Left ventricle myocardium superior (tissue), 1 donor: Measurements from ENCODE around the gene ADNP. TPM values are rescaled to one million over a fixed set of nuclear protein-coding genes. Genes with fewer than 3 reads are reported as not detected.
"Not testable (repeated sequence)": the region's sequence is repeated elsewhere in the genome, so short reads cannot be mapped to it uniquely, and the experiment has no call there.

Source experiments
- ATAC-seq: fragments of 200-7000 bp; cut with Tn5 transposase; one replicate; pipeline ENCODE4 v1.9.1; 2020; ENCODE audit warnings: mild to moderate bottlenecking, moderate library complexity
- DNase-seq: peaks from one replicate; pipeline ENCODE4 v3.0.0-alpha.2; 2020
- intact Hi-C: fragments of 100-400 bp; cut with micrococcal nuclease; formaldehyde crosslinking; loops from one replicate; pipeline ENCODE4 v1.11.0; 2022
- long read RNA-seq: library from polyadenylated mRNA; unstranded; transcript quantifications from one replicate; pipeline ENCODE4 v2.0.0, GENCODE V29; 2021
- total RNA-seq: library from RNA; stranded (reverse); fragmentation: NEBNext Ultra II Directional; extraction: Animal tissue kit (Norgen Biotek cat#: 25700); gene quantifications from one replicate; pipeline ENCODE4 v1.2.1, GENCODE V29; 2021
- donor health status: DM: no; HTN: yes; CAD: no; lungs with severe emphysema.

ADNP gene
- total RNA-seq: 34.2 TPM
- long read RNA-seq, full-length matches to known transcripts: 7 of 13 reads
- long read RNA-seq, partial matches to known transcripts: 1 of 13 reads
- long read RNA-seq, other reads (novel, unspliced or antisense): 5 of 13 reads

DNA sequence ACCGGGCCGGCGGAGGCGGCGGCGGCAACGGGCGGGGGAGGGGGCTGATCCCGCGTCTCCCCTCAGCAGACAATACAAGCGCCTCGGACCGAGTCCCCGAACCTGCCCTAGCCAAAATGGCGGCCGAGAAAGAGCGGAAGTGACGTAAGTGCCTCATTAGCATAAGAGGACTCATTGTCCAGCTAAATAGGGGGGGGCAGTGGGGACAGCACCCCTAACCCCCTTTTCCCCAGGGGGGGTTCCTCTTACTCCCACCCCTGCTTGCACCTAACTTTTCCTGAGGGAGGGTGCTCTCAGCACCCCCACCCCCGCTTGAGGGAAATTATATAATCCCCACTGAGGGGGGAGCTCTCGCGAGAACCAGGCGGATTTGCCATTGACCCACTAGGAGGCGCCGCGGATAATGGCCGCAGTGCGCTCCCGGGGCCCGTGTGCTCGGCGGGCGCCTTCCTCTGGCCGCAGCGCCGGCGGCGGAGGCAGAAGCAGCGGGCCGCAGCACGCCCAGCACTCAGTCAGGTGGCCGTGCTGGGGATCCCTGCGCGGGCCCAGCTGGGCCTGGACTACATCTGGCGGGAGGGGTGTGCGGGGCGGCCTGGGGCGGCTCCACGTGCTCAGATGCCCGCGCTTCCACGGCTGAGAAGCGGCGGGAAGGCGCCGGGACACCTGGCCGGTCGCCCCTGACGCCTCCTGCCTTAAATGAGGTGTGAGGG lies at the start of gene ADNP:
TSS of gene ADNP (minus strand) at position 132 of the 710 bp plus-strand sequence. CDS start 27,441 bp downstream, outside the sequence.
- ATAC-seq (peak; percentile 87), DNase-seq (peak; percentile 93)
- intact Hi-C loops: loop anchor here (2.0 kb wide), 1 partner anchor 27 kb away; the partner anchor contains the start of genes DPM1 and MOCS3

DNA sequence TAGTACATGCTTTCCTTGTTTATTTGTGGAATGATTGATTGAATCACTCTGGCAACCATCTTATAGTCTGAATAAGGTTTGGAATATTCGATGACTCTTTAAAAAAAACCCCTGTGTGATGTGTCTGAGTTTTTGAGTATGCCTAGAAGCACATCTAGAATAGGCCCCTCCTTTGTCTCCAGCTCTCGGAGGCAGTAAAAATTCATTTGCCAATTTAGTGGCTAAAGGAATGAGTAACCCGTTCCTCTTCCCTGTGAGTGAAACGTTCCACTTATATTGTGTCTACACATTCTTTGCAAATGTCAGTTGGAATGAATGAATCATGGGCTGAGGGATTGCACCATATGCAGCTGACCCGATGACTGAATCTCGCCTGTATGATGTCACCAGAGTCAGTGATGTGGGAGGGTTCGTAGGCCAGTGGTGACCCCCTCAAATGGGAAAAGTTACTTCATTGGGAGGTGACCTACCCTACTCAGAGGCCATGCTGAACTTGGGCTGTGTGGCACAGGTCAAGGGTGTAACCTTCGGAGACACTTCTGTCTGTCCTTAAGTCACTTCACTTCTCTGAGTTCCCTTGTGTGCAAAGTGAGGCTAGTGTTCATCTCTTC lies 48.9 kb upstream of the ADNP start:
- intact Hi-C loops: no loop called here

DNA sequence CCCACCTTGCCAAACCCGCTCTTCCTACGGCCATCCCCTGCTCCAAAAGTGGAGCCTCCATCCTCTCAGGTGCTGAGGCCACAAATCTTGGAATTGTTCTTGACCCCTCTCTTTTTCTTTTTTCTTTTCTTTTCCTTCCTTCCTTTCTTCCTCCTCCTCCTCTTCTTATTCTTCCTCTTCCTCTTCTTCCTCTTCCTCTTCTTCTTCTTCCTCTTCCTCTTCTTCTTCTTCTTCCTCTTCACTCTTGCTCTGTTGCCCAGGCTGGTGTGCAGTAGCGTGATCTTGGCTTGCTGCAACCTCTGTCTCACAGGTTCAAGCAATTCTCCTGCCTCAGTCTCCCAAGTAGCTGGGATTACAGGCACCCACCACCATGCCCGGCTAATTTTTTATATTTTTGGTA lies 47.3 kb upstream of the ADNP start:
- DNase-seq, intact Hi-C loops, ATAC-seq: not testable (repeated sequence)

More for the DNA sequence above, 48.9 kb upstream of the ADNP start:
- ATAC-seq (peak; percentile 12), DNase-seq (no peak)

DNA sequence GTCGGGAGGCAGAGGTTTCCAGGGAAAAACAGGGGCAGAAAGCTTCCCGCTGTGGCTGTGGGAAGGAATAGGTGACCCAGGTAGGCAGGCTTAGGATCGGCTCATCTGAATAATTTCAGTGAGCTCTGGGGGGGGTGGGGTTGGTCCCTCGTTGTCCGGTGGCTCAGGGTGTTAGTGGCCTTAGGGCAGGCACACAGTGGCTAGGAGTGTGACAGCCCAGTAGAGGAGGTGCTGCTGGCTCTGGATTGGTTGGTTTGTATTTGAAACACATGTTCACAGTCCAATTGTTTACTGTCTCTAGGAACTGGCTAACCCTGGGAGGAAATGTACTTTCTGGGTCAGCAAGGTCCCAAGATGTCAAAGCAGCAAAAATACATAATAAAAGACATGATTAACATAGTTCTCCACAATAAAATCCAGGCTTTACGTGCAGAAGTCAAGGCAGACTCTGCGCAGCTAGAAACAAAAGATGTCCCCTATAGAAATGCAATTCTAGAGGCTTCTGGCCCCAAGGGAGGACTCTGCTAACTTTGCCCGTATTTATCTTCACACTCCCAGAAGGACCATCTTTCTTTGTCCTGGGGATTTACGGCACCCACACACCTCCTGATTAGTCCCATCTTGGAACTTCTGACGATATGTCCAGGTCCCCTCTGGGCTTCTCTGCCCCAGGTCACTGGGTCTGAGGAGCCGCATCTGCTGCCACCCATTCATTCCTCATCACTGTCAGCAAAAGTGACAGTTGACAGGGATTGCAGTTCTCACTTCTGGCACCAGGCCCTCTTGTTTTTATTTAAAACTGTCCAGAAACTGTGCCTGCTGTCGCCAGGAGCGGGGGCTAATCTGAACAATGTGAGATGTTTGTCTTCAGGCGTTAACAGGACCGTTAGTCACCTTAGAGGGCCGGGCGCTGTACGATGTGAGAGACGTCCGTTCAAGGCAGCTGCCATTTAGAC lies 46.1 kb upstream of the ADNP start:
- no peak for ATAC-seq
- intact Hi-C loops: no loop called here
- DNase-seq: no peak

DNA sequence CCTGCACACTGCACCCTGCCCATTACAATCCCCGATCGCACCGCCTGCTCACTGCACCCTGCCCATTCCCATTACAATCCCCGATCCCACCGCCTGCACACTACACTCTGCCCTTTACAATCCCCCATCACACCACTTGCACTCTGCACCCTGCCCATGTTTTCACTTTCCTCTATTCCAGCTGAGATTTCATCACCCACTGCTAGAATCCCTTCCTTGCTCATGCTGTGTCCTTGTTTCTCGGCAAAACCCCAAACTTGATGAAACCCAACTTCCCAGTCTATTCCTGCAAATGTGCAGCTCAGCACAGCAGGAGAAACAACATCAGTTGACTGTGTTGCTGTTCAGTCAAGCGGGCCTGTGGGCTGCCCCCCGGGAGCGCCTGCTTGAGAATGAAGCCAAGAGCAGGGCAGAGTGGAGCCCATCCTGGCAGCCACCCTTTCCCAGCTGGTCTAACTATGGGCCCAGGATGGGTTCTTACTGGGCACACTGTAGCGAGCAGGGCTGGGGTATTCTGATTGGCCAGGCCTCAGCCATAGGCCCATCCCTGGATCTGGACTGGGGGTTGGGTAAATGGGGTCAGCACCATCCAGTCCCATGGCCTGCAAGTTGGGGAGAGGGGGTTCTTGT lies 44.6 kb upstream of the ADNP start:
- DNase-seq (no peak), ATAC-seq (no peak)
- intact Hi-C loops: no loop called here

DNA sequence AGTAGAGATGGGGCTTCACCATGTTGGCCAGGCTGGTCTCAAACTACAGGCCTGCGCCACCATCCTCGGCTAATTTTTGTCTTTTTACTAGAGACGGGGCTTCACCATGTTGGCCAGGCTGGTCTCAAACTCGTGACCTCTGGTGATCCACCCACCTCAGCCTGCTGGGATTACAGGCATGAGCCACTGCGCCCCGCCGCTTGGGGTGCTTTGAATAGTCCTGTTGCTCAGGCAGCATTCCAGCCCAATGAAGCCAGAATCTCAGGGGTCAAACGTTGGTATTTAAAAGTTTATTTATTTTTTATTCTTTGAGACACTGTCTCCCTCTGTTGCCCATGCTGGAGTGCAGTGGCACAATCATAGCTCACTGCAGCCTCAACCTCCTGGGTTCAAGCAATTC lies 38.7 kb upstream of the ADNP start:
- ATAC-seq (no peak), DNase-seq (no peak)
- intact Hi-C loops: no loop called here

DNA sequence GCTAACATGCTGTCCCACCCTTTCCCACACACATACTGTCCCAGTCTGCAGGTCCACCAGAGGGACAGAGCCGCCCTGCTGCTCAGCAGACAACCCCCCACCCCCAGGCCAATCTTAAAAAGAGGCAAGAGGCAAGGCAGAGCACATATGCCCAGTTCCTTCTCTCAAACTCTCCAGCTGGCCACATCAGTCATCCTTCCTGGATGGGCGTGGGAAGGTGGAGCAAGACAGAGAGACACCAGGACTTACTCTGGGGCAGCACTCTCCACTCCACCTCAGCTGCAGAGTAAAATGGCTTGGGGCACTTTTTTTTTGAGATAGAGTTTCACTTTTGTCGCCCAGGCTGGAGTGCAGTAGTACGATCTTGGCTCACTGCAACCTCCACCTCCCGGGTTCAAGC lies 38.2 kb upstream of the ADNP start:
- ATAC-seq (no peak), DNase-seq (no peak)
- intact Hi-C loops: no loop called here

DNA sequence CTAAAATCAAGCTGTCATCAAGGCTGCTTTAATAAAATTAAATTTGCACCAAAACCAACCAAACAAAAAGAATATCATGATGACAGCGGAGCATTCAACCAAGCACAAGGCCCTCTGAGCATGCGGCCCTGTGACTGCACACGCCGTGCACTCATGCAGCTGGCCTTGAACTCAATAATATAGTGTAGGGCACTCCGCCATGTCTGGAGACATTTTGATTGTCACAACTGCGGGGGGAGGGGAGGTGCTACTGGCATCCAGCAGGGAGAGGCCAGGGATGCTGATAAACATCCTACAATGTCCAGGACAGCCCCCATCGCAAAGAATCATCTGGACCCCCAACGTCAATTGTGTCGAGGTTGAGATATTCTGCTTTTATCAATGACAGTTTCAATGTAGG lies 37.1 kb upstream of the ADNP start:
- ATAC-seq: no peak
- intact Hi-C loops: no loop called here

DNA sequence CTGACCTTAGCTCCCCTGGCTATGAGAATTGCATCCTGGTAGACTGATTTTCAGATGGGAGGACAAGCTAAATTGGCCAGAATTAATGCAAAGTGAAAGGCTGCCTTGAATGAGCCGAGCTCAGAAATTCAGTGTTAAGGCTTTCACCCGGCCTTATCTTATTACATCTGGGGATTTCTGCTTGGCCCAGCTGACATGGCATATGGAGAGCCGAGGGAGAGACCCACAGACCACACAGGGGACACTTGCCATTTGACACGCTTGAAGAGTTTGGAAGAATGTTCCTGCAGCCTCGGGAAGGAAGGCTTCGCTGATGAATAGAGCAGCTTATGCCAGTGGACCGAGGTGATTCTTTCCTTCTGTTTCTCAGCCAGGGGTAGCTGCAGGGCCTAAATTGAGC lies 36.3 kb upstream of the ADNP start:
- ATAC-seq: no peak
- intact Hi-C loops: no loop called here
- DNase-seq: no peak

More for the DNA sequence above, 37.1 kb upstream of the ADNP start:
- no peak for DNase-seq

DNA sequence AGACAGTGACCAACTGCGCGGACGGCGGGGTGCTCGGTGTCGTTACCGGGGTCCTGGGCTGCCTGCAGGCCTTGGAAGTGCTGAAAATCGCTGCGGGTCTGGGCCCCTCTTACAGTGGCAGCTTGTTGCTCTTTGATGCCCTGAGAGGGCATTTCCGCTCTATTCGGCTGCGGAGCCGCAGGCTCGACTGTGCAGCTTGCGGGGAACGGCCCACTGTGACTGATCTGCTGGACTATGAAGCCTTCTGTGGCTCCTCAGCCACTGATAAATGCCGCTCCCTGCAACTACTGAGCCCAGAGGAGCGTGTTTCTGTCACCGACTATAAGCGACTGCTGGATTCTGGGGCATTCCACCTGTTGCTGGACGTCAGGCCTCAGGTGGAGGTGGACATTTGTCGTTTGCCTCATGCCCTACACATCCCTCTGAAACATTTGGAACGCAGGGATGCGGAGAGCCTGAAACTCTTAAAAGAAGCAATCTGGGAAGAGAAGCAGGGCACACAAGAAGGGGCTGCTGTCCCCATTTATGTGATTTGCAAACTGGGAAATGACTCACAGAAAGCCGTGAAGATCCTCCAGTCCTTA lies 28.4 kb upstream of the ADNP start:
- no peak for ATAC-seq
- intact Hi-C loops: loop anchor here (2.0 kb wide), 1 partner anchor 27 kb away; no protein-coding TSS in a partner anchor

DNA sequence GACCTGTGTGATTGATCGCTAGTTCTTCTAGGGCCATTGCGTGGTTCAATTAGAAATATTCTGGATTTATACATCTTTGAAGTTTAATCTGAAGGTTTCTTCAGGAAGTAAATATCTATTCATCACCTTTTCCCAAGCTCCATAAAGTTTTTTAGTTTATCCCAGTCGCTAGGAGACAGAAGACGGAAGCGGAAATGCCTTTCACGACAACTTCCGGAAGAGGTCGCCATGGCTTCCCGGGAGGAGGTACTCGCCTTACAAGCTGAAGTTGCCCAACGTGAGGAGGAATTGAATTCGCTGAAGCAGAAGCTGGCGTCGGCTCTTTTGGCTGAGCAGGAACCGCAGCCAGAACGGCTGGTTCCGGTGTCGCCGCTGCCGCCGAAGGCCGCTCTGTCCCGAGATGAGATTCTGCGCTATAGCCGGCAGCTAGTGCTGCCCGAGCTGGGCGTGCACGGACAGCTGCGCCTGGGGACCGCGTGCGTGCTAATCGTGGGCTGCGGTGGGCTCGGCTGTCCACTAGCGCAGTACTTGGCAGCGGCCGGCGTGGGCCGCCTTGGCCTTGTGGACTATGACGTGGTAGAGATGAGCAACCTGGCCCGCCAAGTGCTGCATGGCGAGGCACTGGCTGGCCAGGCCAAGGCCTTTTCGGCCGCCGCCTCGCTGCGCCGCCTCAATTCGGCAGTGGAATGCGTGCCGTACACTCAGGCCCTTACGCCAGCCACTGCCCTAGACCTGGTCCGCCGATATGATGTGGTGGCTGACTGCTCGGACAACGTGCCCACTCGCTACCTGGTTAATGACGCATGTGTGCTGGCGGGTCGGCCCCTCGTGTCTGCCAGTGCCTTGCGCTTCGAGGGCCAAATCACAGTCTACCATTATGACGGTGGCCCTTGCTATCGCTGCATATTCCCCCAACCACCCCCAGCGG lies 27.6 kb upstream of the ADNP start, which contains the start of gene MOCS3:
TSS of gene MOCS3 (plus strand) at position 204 of the 928 bp plus-strand sequence. CDS start at position 229, 25 bp downstream.
- DNase-seq (peak; percentile 77), ATAC-seq (peak; percentile 88)
- intact Hi-C loops: loop anchor here (2.0 kb wide), 1 partner anchor 26 kb away; no protein-coding TSS in a partner anchor

More for the DNA sequence above, 28.4 kb upstream of the ADNP start:
- DNase-seq: no peak

DNA sequence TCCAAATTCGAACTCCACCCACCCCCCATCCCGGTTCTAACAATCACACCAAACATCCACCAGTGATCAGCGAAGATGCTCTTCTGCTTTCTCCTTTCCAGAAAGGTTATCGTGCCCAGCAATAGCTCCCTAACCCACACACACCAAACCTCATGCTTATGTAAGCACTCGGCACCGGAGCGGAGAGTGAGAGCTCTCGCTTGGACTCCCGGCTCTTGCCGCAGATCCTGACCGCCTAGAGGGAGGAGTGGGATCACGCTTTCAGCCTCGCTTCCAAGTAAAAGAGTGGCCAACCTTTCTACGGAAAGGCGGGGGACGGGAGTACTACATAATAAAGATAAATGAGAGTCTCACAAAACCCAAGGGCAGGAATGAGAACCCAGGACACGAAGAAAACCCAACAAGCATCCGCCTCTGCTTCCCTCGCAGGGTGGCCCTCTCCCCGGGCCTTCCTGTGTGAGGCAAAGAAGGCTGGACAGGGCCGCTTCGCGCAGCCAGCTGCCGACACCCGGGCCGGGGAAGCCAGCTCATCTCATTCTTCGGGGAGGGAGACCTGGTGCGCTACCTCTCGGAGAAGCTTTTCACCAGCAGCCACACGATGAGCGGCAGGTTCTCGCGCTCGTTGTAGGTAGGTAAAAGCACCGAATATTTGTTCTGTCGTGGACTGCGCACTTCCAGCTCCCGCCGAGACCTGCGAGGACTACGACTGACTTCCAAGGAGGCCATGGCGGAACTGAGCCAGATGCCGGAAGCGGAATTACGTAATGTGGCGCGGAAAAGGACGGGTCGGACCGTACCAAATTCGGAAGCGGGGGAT lies 26.8 kb upstream of the ADNP start, which contains the start of gene DPM1:
TSS of gene DPM1 (minus strand) at position 735 of the 817 bp plus-strand sequence. CDS start at position 726, 9 bp downstream.
- intact Hi-C loops: loop anchor here (2.0 kb wide), 1 partner anchor 25 kb away; no protein-coding TSS in a partner anchor

DNA sequence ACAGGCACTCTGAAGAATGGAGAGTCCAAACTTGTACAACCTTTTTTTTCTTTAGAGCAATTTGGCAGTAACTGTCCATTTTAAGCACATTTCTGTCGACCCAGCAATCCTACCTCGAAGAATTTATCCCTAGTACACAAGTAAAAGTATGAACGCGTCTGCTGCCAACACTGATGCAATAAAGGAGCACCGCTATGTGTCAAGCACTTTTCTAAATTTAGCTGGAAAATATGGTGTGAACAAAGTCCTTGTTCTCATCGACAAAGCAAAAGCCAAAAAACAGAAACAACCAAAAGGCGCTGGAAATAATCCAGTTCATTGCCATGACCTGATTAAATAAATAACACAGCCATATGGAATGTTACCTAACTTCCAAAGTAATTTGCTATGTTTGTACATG lies 26.0 kb upstream of the ADNP start:
- no peak for DNase-seq
- intact Hi-C loops: no loop called here
- ATAC-seq: peak; percentile 47

More for the DNA sequence above, 26.8 kb upstream of the ADNP start, which contains the start of gene DPM1:
- peak; percentile 90 for ATAC-seq
- peak; percentile 86 for DNase-seq

DNA sequence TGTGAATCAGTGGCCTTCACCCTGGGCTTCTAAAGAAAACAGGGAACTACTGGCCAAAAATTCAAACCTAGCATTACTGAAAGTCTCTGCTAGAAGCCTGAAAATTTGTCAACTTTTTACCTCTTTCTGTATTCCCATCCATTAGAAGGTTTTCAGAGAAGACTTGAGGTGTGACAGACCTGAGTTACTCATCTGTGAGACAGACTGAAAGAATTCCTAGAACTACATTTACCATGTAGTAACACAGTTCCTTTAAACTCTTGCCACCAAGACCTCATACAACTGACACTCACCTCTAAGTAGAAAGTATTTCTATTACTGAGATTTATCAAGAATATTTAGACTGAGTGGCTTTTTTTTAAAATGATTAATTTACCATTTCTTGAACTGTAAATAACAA lies 22.6 kb upstream of the ADNP start:
- intact Hi-C loops: no loop called here
- ATAC-seq (no peak), DNase-seq (no peak)

DNA sequence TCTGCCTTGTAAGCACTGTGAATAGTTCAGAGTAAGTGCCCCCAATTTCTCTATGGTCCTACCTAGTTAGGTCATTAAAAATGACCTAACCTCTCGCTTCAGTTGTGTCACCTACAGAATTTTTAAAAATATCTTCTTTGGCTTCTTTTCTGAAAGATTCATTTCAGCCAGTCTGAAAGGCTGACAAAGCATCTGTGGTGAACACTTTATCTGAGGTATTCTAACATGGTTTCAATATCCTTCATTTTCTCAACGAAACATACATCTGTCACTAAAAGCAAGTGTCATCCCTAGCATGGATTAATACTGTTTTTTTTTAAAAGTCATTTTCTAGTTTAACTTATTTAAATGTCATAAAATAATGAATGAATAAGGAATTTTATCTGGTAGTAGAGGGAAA lies 22.0 kb upstream of the ADNP start:
- DNase-seq: no peak
- ATAC-seq: no peak
- intact Hi-C loops: no loop called here

DNA sequence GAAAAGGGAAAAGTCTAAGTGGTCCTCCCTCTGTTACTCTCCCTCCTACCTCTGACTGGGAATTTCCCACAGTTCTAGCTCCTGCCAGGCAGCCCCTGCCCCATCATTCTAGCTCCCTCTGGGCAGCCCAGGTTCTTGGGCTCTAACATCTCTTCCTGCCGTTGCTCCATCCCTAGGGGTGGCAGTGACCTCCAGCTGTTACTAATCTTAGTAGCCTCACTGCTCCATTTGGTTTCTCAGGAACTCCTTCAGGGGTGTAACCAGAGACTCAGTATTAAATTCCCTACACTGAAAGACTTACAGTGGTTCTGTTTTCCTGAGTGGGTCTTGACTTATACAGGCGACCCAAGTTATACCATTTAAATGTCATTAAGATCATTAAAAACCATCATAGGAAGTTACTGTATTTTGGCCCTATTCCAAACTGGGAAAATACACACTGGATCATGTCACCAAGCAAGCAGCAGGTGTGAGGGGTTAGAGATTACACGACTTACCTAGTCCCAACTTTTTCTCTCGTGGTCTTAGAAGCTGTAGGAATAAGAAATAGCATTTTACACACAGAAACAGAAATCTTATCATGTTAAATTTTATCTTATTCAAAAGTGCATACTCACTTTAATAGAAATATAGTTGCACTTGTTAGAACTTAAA lies 17.0 kb upstream of the ADNP start:
- DNase-seq (no peak), ATAC-seq (no peak)
- intact Hi-C loops: no loop called here
